ENCODE data around the gene PDZD2.

DNA sequence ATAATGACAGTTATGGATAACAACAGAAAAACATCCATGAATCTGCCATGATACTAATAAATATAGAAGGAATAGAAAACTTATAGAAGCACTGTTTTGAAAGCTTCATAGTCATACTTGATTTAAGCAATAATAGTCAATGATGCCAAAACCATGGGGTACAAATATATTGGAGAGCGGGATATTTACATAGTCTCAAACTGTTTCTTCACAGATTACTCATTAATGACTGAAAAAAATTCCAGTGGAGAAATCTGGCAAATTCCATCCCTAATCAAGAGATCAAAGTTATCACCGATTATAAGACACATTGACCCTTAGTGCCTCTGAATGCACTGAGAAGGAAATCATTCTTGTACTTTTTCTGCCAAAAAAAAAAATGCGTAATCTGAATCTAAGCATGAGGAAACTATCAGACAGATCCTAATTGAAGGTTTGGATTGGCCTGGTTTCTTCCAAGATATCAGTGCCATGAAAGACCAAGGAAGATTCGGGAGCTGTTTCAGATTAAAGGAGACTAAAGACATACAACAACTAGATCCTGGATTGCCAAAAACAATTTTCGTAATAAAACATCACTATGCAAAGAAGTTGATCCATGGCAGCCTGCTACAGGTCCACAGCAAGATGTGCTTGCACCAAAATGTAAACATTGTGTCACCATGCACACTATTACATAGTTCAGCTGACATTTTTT lies 429.0 kb downstream of the PDZD2 start:
- TF ChIP-seq, protein P1, sequence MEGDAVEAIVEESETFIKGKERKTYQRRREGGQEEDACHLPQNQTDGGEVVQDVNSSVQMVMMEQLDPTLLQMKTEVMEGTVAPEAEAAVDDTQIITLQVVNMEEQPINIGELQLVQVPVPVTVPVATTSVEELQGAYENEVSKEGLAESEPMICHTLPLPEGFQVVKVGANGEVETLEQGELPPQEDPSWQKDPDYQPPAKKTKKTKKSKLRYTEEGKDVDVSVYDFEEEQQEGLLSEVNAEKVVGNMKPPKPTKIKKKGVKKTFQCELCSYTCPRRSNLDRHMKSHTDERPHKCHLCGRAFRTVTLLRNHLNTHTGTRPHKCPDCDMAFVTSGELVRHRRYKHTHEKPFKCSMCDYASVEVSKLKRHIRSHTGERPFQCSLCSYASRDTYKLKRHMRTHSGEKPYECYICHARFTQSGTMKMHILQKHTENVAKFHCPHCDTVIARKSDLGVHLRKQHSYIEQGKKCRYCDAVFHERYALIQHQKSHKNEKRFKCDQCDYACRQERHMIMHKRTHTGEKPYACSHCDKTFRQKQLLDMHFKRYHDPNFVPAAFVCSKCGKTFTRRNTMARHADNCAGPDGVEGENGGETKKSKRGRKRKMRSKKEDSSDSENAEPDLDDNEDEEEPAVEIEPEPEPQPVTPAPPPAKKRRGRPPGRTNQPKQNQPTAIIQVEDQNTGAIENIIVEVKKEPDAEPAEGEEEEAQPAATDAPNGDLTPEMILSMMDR (IDR thresholded peaks at IDR 0.05), result no peak
- TF ChIP-seq POLR2A (IDR thresholded peaks at IDR 0.05), result no peak

Measured in prostate gland (tissue), 2 donors.